Smooth muscle cell (in vitro differentiated cells): ENCODE measurements around the gene SCFD2. TPM values are rescaled to one million over a fixed set of nuclear protein-coding genes. Genes with fewer than 3 reads are reported as not detected.

Source experiments
- DNase-seq: peaks from one replicate; lab custom pipeline; 2025; ENCODE audit not compliant: unreplicated experiment; lab: John Stamatoyannopoulos, UW
- H2AFZ ChIP-seq: fragments of 200-600 bp; sonication (generic); 2 replicates; pipeline ENCODE4 v1.6.0; 2016; ENCODE audit warnings: antibody characterized with exemption, low read depth, mild to moderate bottlenecking
- H3F3A ChIP-seq: fragments of 200-600 bp; sonication (generic); 2 replicates; pipeline ENCODE4 v1.6.0; 2017; ENCODE audit warnings: antibody characterized with exemption, low read depth
- H3K27ac ChIP-seq: fragments of 200-600 bp; sonication (generic); 2 replicates; pipeline ENCODE4 v1.5.1; 2016; ENCODE audit warnings: low read depth, mild to moderate bottlenecking
- H3K27me3 ChIP-seq: fragments of 200-600 bp; sonication (generic); 2 replicates; pipeline ENCODE4 v1.6.1; 2016; ENCODE audit warnings: low read depth, mild to moderate bottlenecking
- H3K36me3 ChIP-seq: fragments of 200-600 bp; sonication (generic); 2 replicates; pipeline ENCODE4 v1.5.1; 2016; ENCODE audit warnings: low read depth
- H3K4me1 ChIP-seq: fragments of 200-600 bp; sonication (generic); 2 replicates; pipeline ENCODE4 v1.5.1; 2016; ENCODE audit warnings: low read depth
- H3K4me2 ChIP-seq: fragments of 200-600 bp; sonication (generic); 2 replicates; pipeline ENCODE4 v1.6.0; 2016; ENCODE audit warnings: mild to moderate bottlenecking
- H3K4me3 ChIP-seq: fragments of 200-600 bp; sonication (generic); 2 replicates; pipeline ENCODE4 v1.5.1; 2016; ENCODE audit warnings: mild to moderate bottlenecking
- H3K79me2 ChIP-seq: fragments of 200-600 bp; sonication (generic); 2 replicates; pipeline ENCODE4 v1.6.0; 2016; ENCODE audit warnings: low read depth, mild to moderate bottlenecking
- H3K9ac ChIP-seq: fragments of 200-600 bp; sonication (generic); 2 replicates; pipeline ENCODE4 v1.6.0; 2016; ENCODE audit warnings: low read depth
- H3K9me3 ChIP-seq: fragments of 200-600 bp; sonication (generic); replicated peaks from 2 replicates; pipeline ENCODE4 v1.5.1; 2016; ENCODE audit warnings: low read depth
- H4K20me1 ChIP-seq: fragments of 200-600 bp; sonication (generic); 2 replicates; pipeline ENCODE4 v1.6.0; 2016; ENCODE audit warnings: low read depth
- WGBS: methylation state at CpG from one replicate; pipeline ENCODE4 v1.1.7; 2016; ENCODE audit warnings: low lambda C conversion rate; 5-methylcytosine and 5-hydroxymethylcytosine counted together
- polyA plus RNA-seq: library from polyadenylated mRNA; unstranded; fragments of >200 nt; fragmentation: Nextera tagmentation; extraction: Ambion mirVana; gene quantifications from 2 replicates; pipeline ENCODE4 v1.2.1, GENCODE V29; 2016
- total RNA-seq: library from RNA; depleted of rRNA; stranded (reverse); fragments of >200 nt; gene quantifications from 2 replicates; pipeline ENCODE4 v1.2.3, GENCODE V29; 2014
- TF ChIP-seq, protein P1 (sequence below): fragments of 200-600 bp; sonication (generic); IDR thresholded peaks from 2 replicates; pipeline ENCODE4 v1.5.1; 2017; ENCODE audit warnings: borderline replicate concordance, mild to moderate bottlenecking, antibody characterized with exemption; ENCODE audit not compliant: insufficient read depth, poor library complexity, severe bottlenecking

The SCFD2 gene
- total and polyA plus RNA-seq, 2 experiments from 2014 or later: 7.8 to 11.4 TPM

DNA sequence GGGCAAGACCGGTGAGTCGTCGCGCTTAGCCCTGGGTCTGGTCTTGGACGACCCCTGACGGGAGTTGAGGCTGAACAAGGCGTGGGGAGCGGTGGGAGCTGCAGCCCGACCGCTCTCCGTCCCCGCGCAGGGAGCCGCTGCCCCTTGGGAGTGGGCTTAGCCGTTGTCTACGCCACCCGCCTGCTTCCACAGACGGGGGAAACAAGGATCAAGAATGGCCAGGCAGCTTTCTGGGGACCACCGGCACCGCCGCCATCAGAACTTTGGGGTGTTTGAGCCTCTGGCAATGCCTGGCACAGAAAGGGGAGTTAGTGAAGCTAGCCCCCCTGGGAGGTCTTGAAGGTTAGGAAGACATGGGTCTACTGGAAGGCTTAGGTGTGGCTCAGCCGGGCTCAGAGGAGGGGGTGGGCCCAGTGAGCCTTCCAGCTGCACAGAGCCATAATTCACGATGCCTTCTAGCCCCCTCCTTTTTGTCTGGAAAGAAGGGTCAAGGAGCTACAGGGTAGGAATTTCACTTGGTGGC, 503.2 kb downstream of the SCFD2 start:
- Histone ChIP-seq H3K27ac (peak overlapping the region; percentile 66), H3F3A (peaks cover 14% of the 10 kb centered on the region), H2AFZ (peak overlapping the region; percentile 84), H4K20me1 (peaks cover 26% of the 10 kb centered on the region), H3K9me3 (peaks cover 5% of the 10 kb centered on the region), H3K4me3 (peak overlapping the region; percentile 86), H3K27me3 (no peaks in the 10 kb centered on the region), H3K9ac (peak overlapping the region; percentile 80), H3K36me3 (no peaks in the 10 kb centered on the region), H3K4me2 (peak overlapping the region; percentile 97), H3K79me2 (peaks cover 24% of the 10 kb centered on the region), H3K4me1 (peaks cover 17% of the 10 kb centered on the region)
- WGBS: under 1% methylated on average over 23 of the region's 23 CpGs
- no peak for DNase-seq
- TF ChIP-seq, protein P1, sequence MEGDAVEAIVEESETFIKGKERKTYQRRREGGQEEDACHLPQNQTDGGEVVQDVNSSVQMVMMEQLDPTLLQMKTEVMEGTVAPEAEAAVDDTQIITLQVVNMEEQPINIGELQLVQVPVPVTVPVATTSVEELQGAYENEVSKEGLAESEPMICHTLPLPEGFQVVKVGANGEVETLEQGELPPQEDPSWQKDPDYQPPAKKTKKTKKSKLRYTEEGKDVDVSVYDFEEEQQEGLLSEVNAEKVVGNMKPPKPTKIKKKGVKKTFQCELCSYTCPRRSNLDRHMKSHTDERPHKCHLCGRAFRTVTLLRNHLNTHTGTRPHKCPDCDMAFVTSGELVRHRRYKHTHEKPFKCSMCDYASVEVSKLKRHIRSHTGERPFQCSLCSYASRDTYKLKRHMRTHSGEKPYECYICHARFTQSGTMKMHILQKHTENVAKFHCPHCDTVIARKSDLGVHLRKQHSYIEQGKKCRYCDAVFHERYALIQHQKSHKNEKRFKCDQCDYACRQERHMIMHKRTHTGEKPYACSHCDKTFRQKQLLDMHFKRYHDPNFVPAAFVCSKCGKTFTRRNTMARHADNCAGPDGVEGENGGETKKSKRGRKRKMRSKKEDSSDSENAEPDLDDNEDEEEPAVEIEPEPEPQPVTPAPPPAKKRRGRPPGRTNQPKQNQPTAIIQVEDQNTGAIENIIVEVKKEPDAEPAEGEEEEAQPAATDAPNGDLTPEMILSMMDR: no peak

DNA sequence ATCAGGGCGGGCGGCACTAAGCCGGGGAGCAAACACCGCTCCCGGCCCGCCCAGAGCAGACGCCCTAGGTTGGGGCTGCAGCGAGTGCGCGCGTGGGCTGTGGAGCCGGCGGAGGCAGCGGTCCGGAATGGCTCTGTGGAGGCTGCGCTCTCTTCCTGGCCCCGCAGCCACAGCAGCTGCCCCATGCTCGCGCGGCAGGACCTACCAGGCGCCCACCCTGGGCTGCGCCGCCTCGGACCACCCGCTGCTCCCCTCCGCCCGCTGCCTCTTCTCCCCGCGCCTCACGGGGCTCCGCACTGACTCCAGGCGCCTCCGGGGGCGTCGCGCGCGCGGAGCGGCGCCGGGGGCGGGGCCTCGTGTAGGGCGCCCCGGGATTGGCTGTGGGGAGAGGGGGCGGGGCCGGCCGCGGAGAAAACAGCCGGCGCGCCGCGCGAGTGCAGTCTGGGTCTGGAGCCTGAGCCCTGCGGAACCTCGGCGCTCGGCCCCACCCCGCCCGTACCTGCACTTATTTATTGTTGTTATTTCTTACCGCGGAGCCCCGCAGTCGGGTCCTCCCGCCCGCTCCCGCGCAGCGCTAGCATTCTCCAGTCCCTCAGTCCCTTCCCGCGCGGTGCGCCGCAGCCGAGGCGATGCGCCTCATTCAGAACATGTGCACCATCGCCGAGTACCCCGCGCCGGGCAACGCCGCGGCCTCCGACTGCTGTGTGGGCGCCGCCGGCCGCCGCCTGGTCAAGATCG, 503.8 kb downstream of the SCFD2 start, which contains the start of gene RASL11B:
RASL11B (plus strand) TSS at position 439 of the 738 bp plus-strand sequence; CDS start at position 630, 191 bp downstream.
- peak within 1 kb of the TSS; percentile 66 for H3K27ac ChIP-seq
- peaks cover 10% of the 10 kb centered on the region for H3F3A ChIP-seq
- TF ChIP-seq, protein P1: no peak
- no peaks in the 10 kb centered on the region for H3K36me3 ChIP-seq
- H3K79me2 ChIP-seq: peaks cover 24% of the 10 kb centered on the region
- peak within 1 kb of the TSS; percentile 97 for H3K4me2 ChIP-seq
- WGBS: under 1% methylated on average over 59 of the region's 94 CpGs
- peaks cover 5% of the 10 kb centered on the region for H3K9me3 ChIP-seq
- H4K20me1 ChIP-seq: peaks cover 26% of the 10 kb centered on the region
- peak within 1 kb of the TSS; percentile 80 for H3K9ac ChIP-seq
- H2AFZ ChIP-seq: peak within 1 kb of the TSS; percentile 84
- peaks cover 17% of the 10 kb centered on the region for H3K4me1 ChIP-seq
- no peaks in the 10 kb centered on the region for H3K27me3 ChIP-seq
- peak within 1 kb of the TSS; percentile 86 for H3K4me3 ChIP-seq
- peak; percentile 48 for DNase-seq

DNA sequence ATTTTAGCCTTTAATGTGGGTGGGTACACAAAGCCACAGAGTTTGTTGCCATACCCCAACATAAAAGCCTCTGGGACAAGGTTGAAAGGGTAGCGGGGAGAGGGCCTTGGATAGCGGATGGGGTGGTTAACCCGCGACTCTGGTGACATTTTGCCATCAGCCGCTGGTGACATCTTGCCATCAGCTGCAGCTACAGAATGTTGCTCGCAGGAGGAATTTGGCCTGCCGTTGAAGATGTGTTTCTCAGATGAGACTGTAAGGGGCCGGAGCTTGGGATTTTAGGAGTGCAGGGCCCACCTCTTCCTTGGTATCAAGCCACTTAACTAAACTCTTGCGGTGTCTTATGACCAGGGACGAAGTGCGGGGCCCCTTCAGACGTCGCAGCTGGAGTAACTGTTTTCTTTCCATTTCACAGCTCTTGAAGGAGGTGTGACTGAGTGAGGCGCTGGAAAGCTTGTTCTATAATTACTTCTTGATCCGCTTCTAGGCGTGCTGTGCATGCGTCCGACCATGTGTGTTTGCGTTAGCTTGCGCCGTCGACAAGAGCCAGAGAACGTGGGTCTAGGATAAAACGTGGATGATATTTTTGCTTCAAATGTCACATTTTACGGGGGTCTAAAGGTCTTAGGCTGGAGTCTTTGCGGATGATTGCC, 504.6 kb downstream of the SCFD2 start:
- H3K9ac ChIP-seq: peak overlapping the region; percentile 80
- peaks cover 5% of the 10 kb centered on the region for H3F3A ChIP-seq
- no peaks in the 10 kb centered on the region for H3K27me3 ChIP-seq
- H2AFZ ChIP-seq: peak overlapping the region; percentile 84
- H3K4me1 ChIP-seq: peaks cover 17% of the 10 kb centered on the region
- no peak overlapping the region for H3K27ac ChIP-seq
- peaks cover 26% of the 10 kb centered on the region for H4K20me1 ChIP-seq
- H3K4me3 ChIP-seq: peak overlapping the region; percentile 86
- H3K36me3 ChIP-seq: no peaks in the 10 kb centered on the region
- no peak for DNase-seq
- H3K79me2 ChIP-seq: peaks cover 24% of the 10 kb centered on the region
- WGBS: 30% methylated on average over 26 of the region's 26 CpGs
- H3K4me2 ChIP-seq: peak overlapping the region; percentile 97
- peaks cover 5% of the 10 kb centered on the region for H3K9me3 ChIP-seq
- TF ChIP-seq, protein P1: no peak
